Left lung (tissue), 10 donors: Measurements from ENCODE around the gene MED26. TPM values are rescaled to one million over a fixed set of nuclear protein-coding genes. Genes with fewer than 3 reads are reported as not detected.

ENCODE experiments used
- ATAC-seq: fragments of 200-7000 bp; cut with Tn5 transposase; one replicate; pipeline ENCODE4 v1.9.1; 2020; ENCODE audit warnings: moderate library complexity
- DNase-seq, 4 donors: peaks; one replicate each; pipeline ENCODE4 v3.0.0-alpha.2; 2013 to 2020
- H3K27ac ChIP-seq, 2 donors: fragments of 200-600 bp; sonication (generic) in 1 of 2; one replicate each; pipeline versions ENCODE4 v1.5.0 to v1.8.0; 2020 to 2021
- H3K27me3 ChIP-seq, 2 donors: fragments of 200-600 bp; sonication (generic) in 1 of 2; one replicate each; pipeline versions ENCODE4 v1.5.0 to v1.8.0; 2020 to 2021
- H3K36me3 ChIP-seq, 2 donors: fragments of 200-600 bp; sonication (generic) in 1 of 2; one replicate each; pipeline versions ENCODE4 v1.5.0 to v1.8.0; 2020 to 2021
- H3K4me1 ChIP-seq, 2 donors: fragments of 200-600 bp; one replicate each; pipeline ENCODE4 v1.8.0; 2021
- H3K4me3 ChIP-seq, 2 donors: fragments of 200-600 bp; sonication (generic) in 1 of 2; one replicate each; pipeline versions ENCODE4 v1.5.0 to v1.8.0; 2020 to 2021; ENCODE audit warnings: mild to moderate bottlenecking in 1 of 2
- H3K9me3 ChIP-seq, 2 donors: fragments of 200-600 bp; sonication (generic) in 1 of 2; one replicate each; pipeline versions ENCODE4 v1.5.0 to v1.8.0; 2020 to 2021
- intact Hi-C, 2 donors: fragments of 100-400 bp; cut with DNase I; formaldehyde crosslinking; loops; one replicate each; pipeline versions ENCODE4 v1.11.2 to v1.14.2; 2022
- polyA plus RNA-seq, 6 donors: library from polyadenylated mRNA; unstranded; fragments of 120-200 nt; gene quantifications; one replicate each; pipeline ENCODE4 v1.2.1, GENCODE V29; 2013; ENCODE audit not compliant: insufficient read length in 6 of 6
- total RNA-seq, 2 donors: library from RNA; stranded (reverse); fragmentation: NEBNext Ultra II Directional; extraction: Animal tissue kit (Norgen Biotek cat#: 25700); gene quantifications; one replicate each; pipeline ENCODE4 v1.2.1, GENCODE V29; 2021
- TF ChIP-seq, protein P1 (sequence below), 2 donors: fragments of 200-600 bp; sonication (generic) in 1 of 2; IDR thresholded peaks; one replicate each; pipeline versions ENCODE4 v1.5.0 to v1.8.0; 2021; ENCODE audit warnings: antibody characterized with exemption in 2 of 2
- donor health status: DM: no; HTN: yes; CAD: no.
- donor health status: DM: no; HTN: no; CAD: no.

The MED26 gene
- total and polyA plus RNA-seq, 8 donors = 7.0 to 10.3 (median 8.8) TPM

DNA sequence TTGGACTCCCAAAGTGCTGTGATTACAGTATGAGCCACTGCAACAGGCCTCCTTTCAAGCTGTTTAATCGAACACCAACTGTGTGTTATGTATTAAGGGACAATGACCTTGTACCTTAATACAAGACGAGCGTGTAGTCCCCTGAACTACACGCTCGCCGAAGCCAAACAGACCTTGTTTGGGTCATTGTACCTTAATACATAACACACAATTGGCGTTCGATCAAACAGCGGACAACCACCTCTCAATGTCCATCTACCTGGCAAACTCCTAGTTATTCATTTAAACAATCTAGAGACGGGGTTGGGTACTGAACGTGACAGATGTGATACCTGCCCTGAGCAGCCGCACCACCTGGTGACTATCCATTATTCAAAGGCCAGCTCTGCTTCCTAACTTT lies 87.1 kb downstream of the MED26 start:
- Histone ChIP-seq H3K9me3 (no peaks in the 10 kb centered on the region), H3K27me3 (no peaks in the 10 kb centered on the region), H3K4me1 (peaks cover 13 to 49% of the 10 kb centered on the region in 2 donors), H3K36me3 (peaks cover 0 to 44% of the 10 kb centered on the region in 2 donors), H3K4me3 (peak overlapping the region; percentile 93 to 97), H3K27ac (no peak overlapping the region)
- intact Hi-C loops = no loop called here
- DNase-seq (peak in 1 of 4 donors; percentile 1), ATAC-seq (no peak)
- TF ChIP-seq, protein P1, sequence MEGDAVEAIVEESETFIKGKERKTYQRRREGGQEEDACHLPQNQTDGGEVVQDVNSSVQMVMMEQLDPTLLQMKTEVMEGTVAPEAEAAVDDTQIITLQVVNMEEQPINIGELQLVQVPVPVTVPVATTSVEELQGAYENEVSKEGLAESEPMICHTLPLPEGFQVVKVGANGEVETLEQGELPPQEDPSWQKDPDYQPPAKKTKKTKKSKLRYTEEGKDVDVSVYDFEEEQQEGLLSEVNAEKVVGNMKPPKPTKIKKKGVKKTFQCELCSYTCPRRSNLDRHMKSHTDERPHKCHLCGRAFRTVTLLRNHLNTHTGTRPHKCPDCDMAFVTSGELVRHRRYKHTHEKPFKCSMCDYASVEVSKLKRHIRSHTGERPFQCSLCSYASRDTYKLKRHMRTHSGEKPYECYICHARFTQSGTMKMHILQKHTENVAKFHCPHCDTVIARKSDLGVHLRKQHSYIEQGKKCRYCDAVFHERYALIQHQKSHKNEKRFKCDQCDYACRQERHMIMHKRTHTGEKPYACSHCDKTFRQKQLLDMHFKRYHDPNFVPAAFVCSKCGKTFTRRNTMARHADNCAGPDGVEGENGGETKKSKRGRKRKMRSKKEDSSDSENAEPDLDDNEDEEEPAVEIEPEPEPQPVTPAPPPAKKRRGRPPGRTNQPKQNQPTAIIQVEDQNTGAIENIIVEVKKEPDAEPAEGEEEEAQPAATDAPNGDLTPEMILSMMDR (IDR thresholded peaks at IDR 0.05) = no peak

DNA sequence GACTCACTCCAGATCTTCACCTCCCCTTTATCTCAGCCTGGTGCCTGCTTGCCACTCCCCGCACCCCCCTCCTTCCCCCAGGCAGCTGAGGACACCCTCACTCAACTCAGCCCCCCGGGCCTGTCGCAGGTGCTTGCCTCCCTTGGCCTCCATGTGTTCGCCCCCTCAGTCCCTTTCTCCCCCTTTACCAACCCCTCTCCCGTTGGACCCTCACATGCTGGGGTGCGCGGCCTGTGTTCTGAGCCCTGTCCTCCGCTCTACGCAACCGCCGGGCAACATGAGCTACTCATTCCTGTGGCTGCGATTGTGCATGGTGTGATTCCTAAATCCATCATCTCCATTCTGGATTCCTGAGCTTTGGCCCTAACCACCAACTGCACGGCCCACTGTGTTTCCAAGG lies 90.9 kb downstream of the MED26 start:
- H3K36me3 ChIP-seq = peaks cover 0 to 82% of the 10 kb centered on the region in 2 donors
- TF ChIP-seq, protein P1 (IDR thresholded peaks at IDR 0.05) = no peak
- intact Hi-C loops = no loop called here
- no peak overlapping the region for H3K27ac ChIP-seq
- ATAC-seq (no peak), DNase-seq (peak in 1 of 4 donors; percentile 66)
- peaks cover 9 to 28% of the 10 kb centered on the region in 2 donors for H3K4me1 ChIP-seq
- H3K9me3 ChIP-seq = no peaks in the 10 kb centered on the region
- no peaks in the 10 kb centered on the region for H3K27me3 ChIP-seq
- H3K4me3 ChIP-seq = no peak overlapping the region

DNA sequence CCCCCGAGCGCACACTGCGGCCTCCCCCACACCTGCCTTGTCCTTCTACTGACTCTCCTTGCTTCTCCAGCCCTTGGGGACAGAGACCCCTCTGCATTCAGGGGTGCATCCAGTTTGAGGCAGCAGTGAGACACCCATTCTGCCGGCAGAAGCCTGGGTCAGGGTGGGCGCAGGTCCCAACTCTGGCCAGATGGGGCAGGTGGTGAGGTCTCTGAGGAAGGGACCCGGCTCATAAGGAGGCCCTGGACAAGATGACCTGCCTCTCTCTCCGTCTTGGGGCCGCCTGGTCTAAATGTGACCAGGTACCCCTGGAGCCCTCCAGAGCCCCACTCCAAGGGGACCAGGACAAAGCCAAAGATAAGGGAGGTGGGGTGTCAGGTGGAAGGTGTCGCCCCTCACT lies 91.9 kb downstream of the MED26 start:
- Histone ChIP-seq H3K9me3 (no peaks in the 10 kb centered on the region), H3K27ac (no peak overlapping the region), H3K27me3 (no peaks in the 10 kb centered on the region), H3K4me3 (no peak overlapping the region), H3K4me1 (peaks cover 5 to 23% of the 10 kb centered on the region in 2 donors), H3K36me3 (peaks cover 0 to 92% of the 10 kb centered on the region in 2 donors)
- ATAC-seq (no peak), DNase-seq (peak in 1 of 4 donors; percentile 47)
- TF ChIP-seq, protein P1 (IDR thresholded peaks at IDR 0.05) = no peak
- intact Hi-C loops = no loop called here

DNA sequence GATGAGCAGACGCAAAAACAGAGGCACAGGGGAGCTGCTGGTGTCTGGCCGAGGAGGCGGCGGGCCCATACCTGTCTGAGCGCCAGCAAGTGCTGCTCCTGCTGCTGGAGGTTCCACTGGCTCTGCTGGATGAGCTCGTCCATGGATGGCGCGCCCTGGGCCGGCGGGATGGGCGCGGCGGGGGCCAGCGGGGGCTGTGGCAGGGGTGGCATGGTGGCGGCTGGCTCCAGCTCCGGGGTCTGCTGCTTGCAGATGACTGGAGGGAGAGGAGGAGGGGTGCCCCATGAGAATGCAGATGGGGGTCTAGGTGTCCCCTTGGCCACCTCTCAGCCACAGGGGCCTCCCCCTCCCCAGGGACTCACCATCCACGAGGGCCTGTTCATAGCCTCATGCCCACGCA lies 92.6 kb downstream of the MED26 start:
- Histone ChIP-seq H3K4me3 (no peak overlapping the region), H3K4me1 (peaks cover 0 to 15% of the 10 kb centered on the region in 2 donors), H3K27ac (no peak overlapping the region), H3K36me3 (peaks cover 0 to 96% of the 10 kb centered on the region in 2 donors), H3K27me3 (no peaks in the 10 kb centered on the region), H3K9me3 (no peaks in the 10 kb centered on the region)
- intact Hi-C loops = no loop called here
- ATAC-seq (no peak), DNase-seq (peak in 1 of 4 donors; percentile 73)
- TF ChIP-seq, protein P1 (IDR thresholded peaks at IDR 0.05) = no peak

DNA sequence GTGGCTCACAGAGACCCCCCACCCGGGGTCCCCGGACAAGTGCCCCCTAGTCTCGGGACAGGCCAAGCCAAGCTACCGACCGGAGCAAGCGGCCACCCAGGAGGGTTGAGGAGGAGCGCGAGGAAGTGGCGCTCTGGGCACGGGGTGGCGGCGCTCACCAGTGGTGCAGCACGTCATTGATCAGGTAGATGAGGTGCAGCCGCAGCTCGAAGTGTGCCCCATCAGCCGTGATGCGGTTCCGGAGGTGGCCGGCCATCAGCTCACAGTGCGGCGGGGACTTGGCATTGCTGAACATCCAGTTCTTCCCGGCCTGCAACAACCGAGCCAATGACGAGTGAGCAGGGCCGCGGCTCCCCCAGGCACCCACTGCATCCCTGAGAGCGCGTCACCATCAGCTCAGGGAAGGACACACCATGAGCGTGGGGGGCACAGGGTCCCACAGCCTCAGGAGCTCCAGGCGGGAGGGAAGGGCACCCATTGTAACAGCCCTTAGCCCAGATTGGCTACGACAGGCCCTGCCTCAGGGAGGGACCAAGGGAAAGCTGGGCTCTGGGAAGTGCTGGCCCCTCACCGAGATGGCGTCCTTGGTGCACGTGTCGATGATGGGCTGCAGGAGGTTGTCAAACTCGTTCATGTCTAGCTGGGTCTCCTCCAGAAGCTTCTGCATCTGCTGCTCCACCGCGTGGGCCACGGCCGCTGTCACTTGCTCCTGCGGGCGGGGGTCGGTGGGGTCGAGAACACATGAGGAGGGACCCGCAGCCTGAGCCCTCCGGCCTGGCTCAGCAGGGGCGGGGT lies 95.4 kb downstream of the MED26 start:
- Histone ChIP-seq H3K36me3 (peaks cover 0 to 100% of the 10 kb centered on the region in 2 donors), H3K27ac (no peak overlapping the region), H3K4me3 (no peak overlapping the region), H3K9me3 (no peaks in the 10 kb centered on the region), H3K4me1 (peaks cover 0 to 2% of the 10 kb centered on the region in 2 donors), H3K27me3 (no peaks in the 10 kb centered on the region)
- TF ChIP-seq, protein P1 (IDR thresholded peaks at IDR 0.05) = no peak
- DNase-seq (peak in 1 of 4 donors; percentile 19), ATAC-seq (no peak)
- intact Hi-C loops = no loop called here
